LNCaP clone FGC (cell line): ENCODE data around the gene MEGF10.

Source experiments
- DNase-seq: peaks from one replicate; pipeline ENCODE4 v3.0.0-alpha.2; 2011; ENCODE audit warnings: low read depth
- H3K4me3 ChIP-seq: 2 replicates; pipeline ENCODE4 v1.5.1; 2011; ENCODE audit warnings: mild to moderate bottlenecking, low read depth, low read length, control low read depth
- CTCF ChIP-seq: IDR thresholded peaks from 2 replicates; pipeline ENCODE4 v1.5.1; 2012; ENCODE audit warnings: mild to moderate bottlenecking; ENCODE audit not compliant: control insufficient read depth, insufficient read depth; ENCODE audit errors: extremely low read depth

Gene MEGF10

GRCh38 chr5:127338501-127338900, 47.9 kb downstream of the MEGF10 start:
- no peak for TF ChIP-seq CTCF
- DNase-seq: no peak
- no peak overlapping the region for H3K4me3 ChIP-seq

DNA sequence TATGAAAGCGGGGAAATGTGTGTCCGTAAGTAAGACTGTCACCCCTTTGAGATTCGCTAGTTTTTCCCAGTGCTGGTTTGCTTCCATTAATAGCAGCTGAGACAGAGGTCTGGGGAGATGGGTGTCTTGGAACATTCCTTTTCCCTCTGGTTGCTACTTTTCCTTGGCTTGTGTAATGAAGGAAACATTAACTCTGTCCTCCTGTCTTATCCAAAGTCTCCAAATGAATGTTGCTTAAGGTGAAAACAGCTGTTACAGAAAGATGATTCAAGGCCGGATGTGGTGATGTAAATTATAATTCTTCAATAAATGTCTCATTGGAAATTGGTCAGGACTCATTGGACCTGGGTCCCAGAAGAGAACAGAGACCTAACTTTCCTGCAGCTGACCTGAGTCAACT, 50.0 kb downstream of the MEGF10 start:
- no peak overlapping the region for H3K4me3 ChIP-seq
- no peak for TF ChIP-seq CTCF
- DNase-seq: no peak

GRCh38 chr5:127342364-127342763, 51.8 kb downstream of the MEGF10 start:
- no peak overlapping the region for H3K4me3 ChIP-seq
- DNase-seq: no peak
- TF ChIP-seq CTCF: no peak

GRCh38 chr5:127343313-127343712, 52.7 kb downstream of the MEGF10 start:
- TF ChIP-seq CTCF: no peak
- no peak overlapping the region for H3K4me3 ChIP-seq
- DNase-seq: no peak

GRCh38 chr5:127343866-127344265, 53.3 kb downstream of the MEGF10 start:
- no peak for DNase-seq
- no peak for TF ChIP-seq CTCF

DNA sequence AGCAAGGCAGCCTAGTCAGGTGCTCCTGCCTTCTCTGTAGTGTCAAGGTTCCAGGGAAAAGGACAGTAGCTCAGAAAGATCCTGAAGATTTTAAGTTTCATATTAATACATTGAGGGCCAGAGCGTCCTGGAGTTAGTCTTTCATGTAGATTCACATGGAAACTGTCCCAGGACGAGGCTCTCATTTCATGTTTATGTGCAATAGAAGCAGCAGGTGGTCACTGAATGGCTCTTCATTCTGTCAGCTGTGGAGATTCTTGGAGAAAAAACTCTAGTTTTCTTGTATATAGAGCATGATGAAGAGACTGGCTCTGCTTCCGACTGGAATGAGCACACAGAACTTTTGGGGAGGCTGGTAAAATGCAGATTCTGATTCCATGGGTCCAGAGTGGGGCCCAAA, 54.3 kb downstream of the MEGF10 start:
- no peak for DNase-seq
- no peak overlapping the region for H3K4me3 ChIP-seq

More at GRCh38 chr5:127343866-127344265, 53.3 kb downstream of the MEGF10 start:
- no peak overlapping the region for H3K4me3 ChIP-seq

More for the DNA sequence above, 54.3 kb downstream of the MEGF10 start:
- TF ChIP-seq CTCF: no peak
